ENCODE measurements around the gene DUSP23. TPM values are rescaled to one million over a fixed set of nuclear protein-coding genes. Genes with fewer than 3 reads are reported as not detected.

Gene DUSP23
- total RNA-seq, 1 experiment from 2014 or later: 20.4 TPM

- Histone ChIP-seq H3K9ac (ENCODE audit: low read length) (no peak overlapping the region), H3K9me2 (replicated peaks; ENCODE audit: low read length) (no peaks in the 10 kb centered on the region), H3K27me3 (ENCODE audit: low read length) (no peaks in the 10 kb centered on the region), H3K36me3 (ENCODE audit: low read depth, low read length) (no peaks in the 10 kb centered on the region), H3K4me2 (ENCODE audit: low read length) (no peak overlapping the region), H3K4me1 (ENCODE audit: insufficient read depth, low read length) (0 out of 2 replicates have a peak, but pooled peaks cover under 1% of the 10 kb centered on the region), H2AFZ (ENCODE audit: low read length) (no peak overlapping the region), H3K4me3 (ENCODE audit: low read length) (no peak overlapping the region), H3K27ac (ENCODE audit: low read length) (no peak overlapping the region), H3F3A (ENCODE audit: low read length, unreplicated experiment) (no peaks in the 10 kb centered on the region), H3K9me3 (ENCODE audit: low read length) (no peaks in the 10 kb centered on the region), H3K79me2 (ENCODE audit: low read length) (no peaks in the 10 kb centered on the region), H4K20me1 (ENCODE audit: low read length) (no peaks in the 10 kb centered on the region)
- intact Hi-C loops (cut with micrococcal nuclease): no loop called here
- no peak for DNase-seq
- CTCF ChIA-PET: no interaction called here
- BruUV-seq (replicated peaks): no TSS peak
- no peak for TF ChIP-seq EZH2 (IDR thresholded peaks at IDR 0.05; ENCODE audit: low read length, unreplicated experiment)
- no peak for TF ChIP-seq EZH2phosphoT487 (IDR thresholded peaks at IDR 0.05; ENCODE audit: borderline replicate concordance, low read length)
- POLR2A ChIA-PET (ENCODE audit: unreplicated experiment): no interaction called here
- ATAC-seq: no peak
Measured at GRCh38 chr1:159823406-159823805, 42.6 kb downstream of the DUSP23 start.

- intact Hi-C loops (cut with micrococcal nuclease): no loop called here
- no peaks in the 10 kb centered on the region for H3F3A ChIP-seq (ENCODE audit: low read length, unreplicated experiment)
- H3K4me3 ChIP-seq (ENCODE audit: low read length): no peak overlapping the region
- no peak overlapping the region for H3K9ac ChIP-seq (ENCODE audit: low read length)
- no peaks in the 10 kb centered on the region for H3K4me1 ChIP-seq (ENCODE audit: insufficient read depth, low read length)
- H3K9me3 ChIP-seq (ENCODE audit: low read length): no peaks in the 10 kb centered on the region
- no peaks in the 10 kb centered on the region for H3K36me3 ChIP-seq (ENCODE audit: low read depth, low read length)
- H2AFZ ChIP-seq (ENCODE audit: low read length): no peak overlapping the region
- DNase-seq: no peak
- no TSS peak for BruUV-seq (replicated peaks)
- POLR2A ChIA-PET (ENCODE audit: unreplicated experiment): no interaction called here
- H3K9me2 ChIP-seq (replicated peaks; ENCODE audit: low read length): no peaks in the 10 kb centered on the region
- no peaks in the 10 kb centered on the region for H3K79me2 ChIP-seq (ENCODE audit: low read length)
- ATAC-seq: no peak
- TF ChIP-seq EZH2 (IDR thresholded peaks at IDR 0.05; ENCODE audit: low read length, unreplicated experiment) (no peak), CTCF (conservative IDR thresholded peaks at IDR 0.05; ENCODE audit: low read depth, low read length) (no peak), EZH2phosphoT487 (IDR thresholded peaks at IDR 0.05; ENCODE audit: borderline replicate concordance, low read length) (no peak)
- CTCF ChIA-PET: no interaction called here
- H3K27me3 ChIP-seq (ENCODE audit: low read length): no peaks in the 10 kb centered on the region
- H3K4me2 ChIP-seq (ENCODE audit: low read length): no peak overlapping the region
- no peaks in the 10 kb centered on the region for H4K20me1 ChIP-seq (ENCODE audit: low read length)
- H3K27ac ChIP-seq (ENCODE audit: low read length): no peak overlapping the region
Measured at GRCh38 chr1:159825564-159825963, 44.8 kb downstream of the DUSP23 start.

GRCh38 chr1:159826441-159827101, 45.8 kb downstream of the DUSP23 start, which contains the start of gene SLAMF8:
Gene SLAMF8 (plus strand): TSS chr1:159826873. CDS start chr1:159826899, 26 bp downstream.
- H3K4me3 ChIP-seq (ENCODE audit: low read length): no peak within 1 kb of the TSS
- H3K79me2 ChIP-seq (ENCODE audit: low read length): no peaks in the 10 kb centered on the region
- H2AFZ ChIP-seq (ENCODE audit: low read length): no peak within 1 kb of the TSS
- ATAC-seq (no peak), DNase-seq (no peak)
- ChIA-PET CTCF (no interaction called here), POLR2A (ENCODE audit: unreplicated experiment) (no interaction called here)
- no TSS peak for BruUV-seq (replicated peaks)
- H4K20me1 ChIP-seq (ENCODE audit: low read length): no peaks in the 10 kb centered on the region
- no peaks in the 10 kb centered on the region for H3K9me3 ChIP-seq (ENCODE audit: low read length)
- intact Hi-C loops (cut with micrococcal nuclease): no loop called here
- H3K4me1 ChIP-seq (ENCODE audit: insufficient read depth, low read length): no peaks in the 10 kb centered on the region
- no peaks in the 10 kb centered on the region for H3K36me3 ChIP-seq (ENCODE audit: low read depth, low read length)
- no peak for TF ChIP-seq EZH2phosphoT487 (IDR thresholded peaks at IDR 0.05; ENCODE audit: borderline replicate concordance, low read length)
- TF ChIP-seq CTCF (conservative IDR thresholded peaks at IDR 0.05; ENCODE audit: low read depth, low read length): no peak
- TF ChIP-seq EZH2 (IDR thresholded peaks at IDR 0.05; ENCODE audit: low read length, unreplicated experiment): no peak
- H3K4me2 ChIP-seq (ENCODE audit: low read length): no peak within 1 kb of the TSS
- H3K27ac ChIP-seq (ENCODE audit: low read length): no peak within 1 kb of the TSS
- H3K27me3 ChIP-seq (ENCODE audit: low read length): no peaks in the 10 kb centered on the region
- no peak within 1 kb of the TSS for H3K9ac ChIP-seq (ENCODE audit: low read length)
- no peaks in the 10 kb centered on the region for H3F3A ChIP-seq (ENCODE audit: low read length, unreplicated experiment)
- H3K9me2 ChIP-seq (replicated peaks; ENCODE audit: low read length): no peaks in the 10 kb centered on the region

All from PC-3 (cell line).